ENCODE results near the gene CRHR2.

DNA sequence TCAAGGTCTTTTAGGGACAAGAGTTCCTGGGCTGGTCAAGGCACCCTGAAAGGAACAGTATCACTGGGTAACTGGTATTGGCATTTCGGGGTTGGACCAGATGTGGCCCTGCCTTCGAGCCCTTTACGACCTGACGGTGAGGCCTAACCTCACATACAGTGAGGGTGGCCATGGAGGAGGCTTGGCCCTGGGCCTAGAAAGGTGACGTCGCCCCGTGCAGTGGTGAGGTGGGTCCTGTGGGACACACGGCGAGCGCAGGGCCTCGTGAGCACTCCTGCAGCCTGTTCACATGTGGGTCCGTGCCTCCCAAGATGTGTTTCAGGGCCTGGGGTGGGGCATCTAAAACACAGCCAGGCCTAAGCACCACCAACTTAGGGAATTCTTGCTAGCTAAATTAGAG is 36.1 kb downstream of the CRHR2 start:
- no peak for TF ChIP-seq CTCF (conservative IDR thresholded peaks at IDR 0.05 in 1 of 2, IDR thresholded peaks at IDR 0.05 in 1 of 2; ENCODE audit: low read depth in 1 of 2, low read length in 2 of 2)
- no peak for TF ChIP-seq EZH2 (IDR thresholded peaks at IDR 0.05; ENCODE audit: low read length, missing control alignments)

Data from fibroblast of lung (primary cell).